Putamen (tissue), 1 donor: ENCODE measurements around the gene MTIF2.
"Not testable (repeated sequence)": the region's sequence is repeated elsewhere in the genome, so short reads cannot be mapped to it uniquely, and the experiment has no call there.

Experiments
- DNase-seq: peaks from one replicate; pipeline ENCODE4 v3.0.0-alpha.2; 2016; ENCODE audit warnings: low spot score

The MTIF2 gene

GRCh38 chr2:55242617-55243016 is 26.4 kb downstream of the MTIF2 start:
- DNase-seq: no peak

- not testable (repeated sequence) for DNase-seq
Observed at GRCh38 chr2:55241582-55241981, 27.4 kb downstream of the MTIF2 start.

GRCh38 chr2:55239656-55240222 is 29.3 kb downstream of the MTIF2 start:
- DNase-seq: no peak

- no peak for DNase-seq
Observed at GRCh38 chr2:55236992-55237543, 32.0 kb downstream of the MTIF2 start.

- DNase-seq: no peak
Observed at GRCh38 chr2:55235724-55236538, 33.1 kb downstream of the MTIF2 start.

GRCh38 chr2:55233658-55233940 is 35.4 kb downstream of the MTIF2 start:
- no peak for DNase-seq

GRCh38 chr2:55232863-55233657 is 36.0 kb downstream of the MTIF2 start:
- no peak for DNase-seq

- DNase-seq: peak; percentile 95
Observed at GRCh38 chr2:55232084-55232862, 36.8 kb downstream of the MTIF2 start, which contains the start of the genes CLHC1 and RPS27A. CLHC1 (minus strand) TSS chr2:55232293; CDS start chr2:55222411, 9,882 bp downstream. RPS27A (plus strand) TSS chr2:55232688; CDS start chr2:55232825, 137 bp downstream.

GRCh38 chr2:55231546-55232083 is 37.4 kb downstream of the MTIF2 start:
- DNase-seq: no peak

GRCh38 chr2:55230551-55230950 is 38.5 kb downstream of the MTIF2 start:
- DNase-seq: no peak

- no peak for DNase-seq
Observed at GRCh38 chr2:55229221-55229620, 39.8 kb downstream of the MTIF2 start.

- no peak for DNase-seq
Observed at GRCh38 chr2:55228226-55228563, 40.8 kb downstream of the MTIF2 start.

GRCh38 chr2:55227437-55228225 is 41.4 kb downstream of the MTIF2 start:
- DNase-seq: not testable (repeated sequence)

GRCh38 chr2:55225481-55226020 is 43.5 kb downstream of the MTIF2 start:
- no peak for DNase-seq

GRCh38 chr2:55224761-55225261 is 44.2 kb downstream of the MTIF2 start:
- DNase-seq: no peak

GRCh38 chr2:55223958-55224760 is 44.9 kb downstream of the MTIF2 start:
- no peak for DNase-seq

GRCh38 chr2:55213822-55214221 is 55.2 kb downstream of the MTIF2 start:
- DNase-seq: no peak

- no peak for DNase-seq
Observed at GRCh38 chr2:55204950-55205349, 64.1 kb downstream of the MTIF2 start.

- DNase-seq: no peak
Observed at GRCh38 chr2:55204536-55204935, 64.5 kb downstream of the MTIF2 start.
